Stimulated activated naive CD8-positive, alpha-beta T cell treated with anti-CD3 and anti-CD28 coated beads, Interleukin-15, amount 100 ng/mL, for 72 hours (primary cell): ENCODE measurements around the gene LILRA1.
A peak's percentile ranks its signal among the peaks of the same experiment; 100 is the strongest.
"Not testable (repeated sequence)": the region's sequence is repeated elsewhere in the genome, so short reads cannot be mapped to it uniquely, and the experiment has no call there.

ENCODE experiments used
- ATAC-seq: fragments of 150-1000 bp; cut with Tn5 transposase; 2 replicates; pipeline ENCODE4 v1.10.0; 2021; ENCODE audit warnings: mild to moderate bottlenecking, moderate library complexity
- DNase-seq, 2 donors: peaks; one replicate each; pipeline ENCODE4 v3.0.0; 2021 to 2022
- H3K27ac Mint-ChIP-seq, 2 donors: one replicate each; pipeline ENCODE4 v1.8.0; 2022; ENCODE audit warnings: mild to moderate bottlenecking in 2 of 2, mixed read lengths in 2 of 2, moderate library complexity in 2 of 2
- H3K27me3 Mint-ChIP-seq: one replicate; pipeline ENCODE4 v1.8.0; 2022; ENCODE audit warnings: mixed read lengths
- H3K4me1 Mint-ChIP-seq: one replicate; pipeline ENCODE4 v1.8.0; 2022; ENCODE audit warnings: mild to moderate bottlenecking, mixed read lengths
- H3K4me3 Mint-ChIP-seq, 2 donors: one replicate each; pipeline ENCODE4 v1.8.0; 2022; ENCODE audit warnings: mild to moderate bottlenecking in 2 of 2, mixed read lengths in 2 of 2, moderate library complexity in 1 of 2
- H3K9me3 Mint-ChIP-seq, 2 donors: one replicate each; pipeline ENCODE4 v1.8.0; 2022; ENCODE audit warnings: mixed read lengths in 2 of 2

The LILRA1 gene

GRCh38 chr19:54606891-54607784, 13.7 kb downstream of the LILRA1 start:
- H3K27me3 Mint-ChIP-seq, result peaks cover 43% of the 10 kb centered on the region
- ATAC-seq, result no peak

GRCh38 chr19:54607785-54608150, 14.3 kb downstream of the LILRA1 start:
- Mint-ChIP-seq H3K4me1 (no peaks in the 10 kb centered on the region), H3K27ac (peak overlapping the region in 1 of 2 donors; percentile 13), H3K9me3 (peaks cover 6 to 19% of the 10 kb centered on the region in 2 donors), H3K27me3 (peaks cover 39% of the 10 kb centered on the region), H3K4me3 (no peak overlapping the region)
- ATAC-seq, result no peak
- DNase-seq, result no peak

More at GRCh38 chr19:54606891-54607784, 13.7 kb downstream of the LILRA1 start:
- H3K4me3 Mint-ChIP-seq, result no peak overlapping the region
- H3K9me3 Mint-ChIP-seq, result peaks cover 6 to 14% of the 10 kb centered on the region in 2 donors
- peak overlapping the region in 1 of 2 donors; percentile 13 for H3K27ac Mint-ChIP-seq
- DNase-seq, result no peak
- H3K4me1 Mint-ChIP-seq, result no peaks in the 10 kb centered on the region

GRCh38 chr19:54608205-54608604, 14.8 kb downstream of the LILRA1 start:
- Mint-ChIP-seq H3K4me1 (no peaks in the 10 kb centered on the region), H3K4me3 (no peak overlapping the region), H3K27ac (no peak overlapping the region), H3K27me3 (peaks cover 37% of the 10 kb centered on the region), H3K9me3 (peaks cover 6 to 19% of the 10 kb centered on the region in 2 donors)
- DNase-seq, result no peak
- no peak for ATAC-seq

- DNase-seq, result no peak
- no peak for ATAC-seq
- Mint-ChIP-seq H3K4me3 (no peak overlapping the region), H3K27me3 (peaks cover 41% of the 10 kb centered on the region), H3K4me1 (no peaks in the 10 kb centered on the region), H3K9me3 (peaks cover 10 to 22% of the 10 kb centered on the region in 2 donors), H3K27ac (no peak overlapping the region)
Observed at GRCh38 chr19:54608792-54609191, 15.4 kb downstream of the LILRA1 start.

GRCh38 chr19:54609356-54609791, 15.9 kb downstream of the LILRA1 start:
- DNase-seq (no peak), ATAC-seq (no peak)
- Mint-ChIP-seq H3K4me1 (no peaks in the 10 kb centered on the region), H3K27ac (no peak overlapping the region), H3K27me3 (peaks cover 47% of the 10 kb centered on the region), H3K4me3 (no peak overlapping the region), H3K9me3 (peaks cover 13 to 28% of the 10 kb centered on the region in 2 donors)

DNA sequence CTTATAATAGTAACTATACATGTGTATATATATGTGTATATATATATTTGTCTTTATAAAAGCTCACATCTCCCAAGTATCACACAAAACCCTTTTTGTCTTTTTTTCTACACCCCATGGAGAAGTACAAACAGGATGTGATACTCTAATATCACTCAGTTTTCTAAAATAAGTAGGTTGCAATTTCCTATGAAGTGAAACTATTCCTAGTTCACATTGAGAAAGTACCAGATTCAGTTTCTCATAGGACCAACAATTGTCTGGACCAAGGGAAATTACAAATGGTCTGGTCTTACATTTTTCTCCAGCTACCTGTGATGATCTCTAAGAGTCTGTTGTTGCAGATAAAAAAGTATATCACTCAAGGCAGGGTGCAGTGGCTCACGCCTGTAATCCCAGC, 19.0 kb downstream of the LILRA1 start:
- H3K27ac Mint-ChIP-seq, result no peak overlapping the region
- no peak overlapping the region for H3K4me3 Mint-ChIP-seq
- ATAC-seq (no peak), DNase-seq (no peak)
- peaks cover 4% of the 10 kb centered on the region for H3K4me1 Mint-ChIP-seq
- peaks cover 17 to 39% of the 10 kb centered on the region in 2 donors for H3K9me3 Mint-ChIP-seq
- H3K27me3 Mint-ChIP-seq, result peaks cover 31% of the 10 kb centered on the region

DNA sequence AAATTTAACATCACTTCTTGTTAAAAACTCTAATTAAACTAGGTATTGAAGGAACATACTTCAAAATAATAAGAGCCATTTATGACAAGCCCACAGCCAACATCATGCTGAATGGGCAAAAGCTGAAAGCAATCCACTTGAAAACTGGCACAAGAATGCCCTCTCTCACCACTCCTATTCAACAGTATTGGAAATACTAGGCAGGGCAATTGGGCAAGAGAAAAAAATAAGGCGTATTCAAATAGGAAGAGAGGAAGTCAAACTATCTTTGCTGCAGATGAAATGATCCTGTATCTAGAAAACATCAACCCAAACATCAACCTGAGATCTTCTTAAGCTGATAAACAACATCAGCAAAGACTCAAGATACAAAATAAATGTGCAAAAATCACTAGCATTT, 21.3 kb downstream of the LILRA1 start:
- Mint-ChIP-seq H3K27me3 (peaks cover 20% of the 10 kb centered on the region), H3K4me1 (peaks cover 4% of the 10 kb centered on the region), H3K9me3 (peaks cover 14 to 35% of the 10 kb centered on the region in 2 donors), H3K4me3 (no peak overlapping the region), H3K27ac (no peak overlapping the region)
- DNase-seq (no peak), ATAC-seq (no peak)

- H3K4me3 Mint-ChIP-seq, result no peak overlapping the region
- ATAC-seq, result no peak
- no peak for DNase-seq
- H3K4me1 Mint-ChIP-seq, result peaks cover 4% of the 10 kb centered on the region
- peaks cover 12 to 32% of the 10 kb centered on the region in 2 donors for H3K9me3 Mint-ChIP-seq
- H3K27ac Mint-ChIP-seq, result no peak overlapping the region
- H3K27me3 Mint-ChIP-seq, result peaks cover 17% of the 10 kb centered on the region
Observed at GRCh38 chr19:54616057-54616456, 22.6 kb downstream of the LILRA1 start.

DNA sequence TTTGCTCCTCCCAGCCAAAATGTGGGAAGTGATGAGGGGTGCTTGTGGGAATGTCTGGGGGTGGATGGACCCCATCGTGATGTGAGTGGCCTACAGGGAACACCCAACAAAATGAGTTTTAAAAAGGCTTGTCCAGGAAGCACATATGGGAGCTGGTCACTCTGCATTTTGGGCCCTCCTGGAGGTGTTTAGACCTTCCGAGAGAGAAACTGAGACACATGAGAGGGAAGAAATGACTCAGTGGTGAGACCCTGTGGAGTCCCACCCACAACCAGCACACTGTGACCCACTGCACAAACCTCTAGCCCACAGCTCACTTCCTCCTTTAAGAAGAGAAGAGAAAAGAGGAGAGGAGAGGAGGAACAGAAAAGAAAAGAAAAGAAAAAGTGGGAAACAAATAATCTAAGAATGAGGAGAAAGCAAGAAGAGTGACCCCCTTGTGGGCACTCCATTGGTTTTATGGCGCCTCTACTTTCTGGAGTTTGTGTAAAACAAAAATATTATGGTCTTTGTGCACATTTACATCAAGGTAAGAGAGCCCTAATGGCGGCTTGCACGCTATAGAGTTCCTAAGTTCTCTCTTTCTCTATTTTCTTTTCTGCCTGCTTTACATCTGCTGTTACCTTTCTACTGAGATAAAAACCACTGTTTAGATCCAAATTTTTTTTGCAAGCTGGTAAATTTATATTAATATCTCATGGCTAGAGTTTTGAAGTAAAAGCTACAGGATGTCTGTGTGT, 23.6 kb downstream of the LILRA1 start:
- Mint-ChIP-seq H3K27me3 (peaks cover 26% of the 10 kb centered on the region), H3K4me1 (peaks cover 4% of the 10 kb centered on the region), H3K4me3 (no peak overlapping the region), H3K9me3 (peaks cover 12 to 32% of the 10 kb centered on the region in 2 donors), H3K27ac (peak overlapping the region in 1 of 2 donors; percentile 21)
- DNase-seq (no peak), ATAC-seq (no peak)

DNA sequence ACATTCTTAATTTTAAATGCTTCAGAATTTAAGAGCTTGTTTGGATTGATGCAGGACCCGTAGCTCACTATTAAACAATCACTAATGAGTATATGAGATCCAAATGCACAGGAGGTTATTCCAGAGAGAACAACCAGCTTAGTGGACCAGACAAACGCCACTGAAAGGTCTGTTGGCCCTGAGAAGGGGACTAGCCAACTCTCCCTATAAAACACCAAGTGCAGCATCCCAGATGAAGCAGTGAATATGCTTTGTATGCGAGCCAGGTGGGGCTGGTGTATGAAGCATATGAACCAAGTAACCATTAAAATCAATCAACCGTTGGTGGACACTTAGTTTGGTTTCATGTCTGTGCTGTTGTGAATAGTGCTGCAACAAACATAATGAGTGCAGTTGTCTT, 27.0 kb downstream of the LILRA1 start:
- DNase-seq, result no peak
- H3K27me3 Mint-ChIP-seq, result peaks cover 35% of the 10 kb centered on the region
- no peak overlapping the region for H3K4me3 Mint-ChIP-seq
- H3K4me1 Mint-ChIP-seq, result peaks cover 4% of the 10 kb centered on the region
- no peak for ATAC-seq
- H3K9me3 Mint-ChIP-seq, result peaks cover 5 to 11% of the 10 kb centered on the region in 2 donors
- H3K27ac Mint-ChIP-seq, result no peak overlapping the region

- H3K4me1 Mint-ChIP-seq, result no peaks in the 10 kb centered on the region
- no peak for DNase-seq
- no peak overlapping the region for H3K27ac Mint-ChIP-seq
- H3K4me3 Mint-ChIP-seq, result no peak overlapping the region
- no peak for ATAC-seq
- no peaks in the 10 kb centered on the region for H3K9me3 Mint-ChIP-seq
- H3K27me3 Mint-ChIP-seq, result peaks cover 55% of the 10 kb centered on the region
Observed at GRCh38 chr19:54622431-54622830, 29.0 kb downstream of the LILRA1 start.

DNA sequence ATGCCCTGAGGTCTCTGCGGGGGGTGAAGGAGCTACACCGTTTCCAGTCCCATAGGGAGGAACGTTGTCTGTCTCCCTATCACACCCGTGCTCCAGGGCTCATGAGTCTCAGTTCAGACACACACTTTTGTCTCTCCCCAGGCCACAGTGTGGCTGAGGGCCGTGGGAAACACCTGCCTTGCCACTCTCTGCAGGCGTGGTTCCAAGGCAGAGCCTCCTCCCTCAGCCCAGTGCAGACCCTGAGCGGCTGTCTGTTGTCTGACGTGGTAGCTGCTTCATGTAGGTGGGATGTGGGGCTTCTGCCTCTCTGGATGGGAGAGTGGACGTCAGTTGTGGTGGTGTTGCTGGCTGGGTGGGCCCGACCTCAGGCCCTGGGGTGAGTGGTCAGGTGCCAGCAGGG, 30.8 kb downstream of the LILRA1 start:
- Mint-ChIP-seq H3K27me3 (peaks cover 72% of the 10 kb centered on the region), H3K27ac (peak overlapping the region in 1 of 2 donors; percentile 56)
- H3K4me1 Mint-ChIP-seq, H3K9me3 Mint-ChIP-seq, H3K4me3 Mint-ChIP-seq, DNase-seq, ATAC-seq: not testable (repeated sequence)

DNA sequence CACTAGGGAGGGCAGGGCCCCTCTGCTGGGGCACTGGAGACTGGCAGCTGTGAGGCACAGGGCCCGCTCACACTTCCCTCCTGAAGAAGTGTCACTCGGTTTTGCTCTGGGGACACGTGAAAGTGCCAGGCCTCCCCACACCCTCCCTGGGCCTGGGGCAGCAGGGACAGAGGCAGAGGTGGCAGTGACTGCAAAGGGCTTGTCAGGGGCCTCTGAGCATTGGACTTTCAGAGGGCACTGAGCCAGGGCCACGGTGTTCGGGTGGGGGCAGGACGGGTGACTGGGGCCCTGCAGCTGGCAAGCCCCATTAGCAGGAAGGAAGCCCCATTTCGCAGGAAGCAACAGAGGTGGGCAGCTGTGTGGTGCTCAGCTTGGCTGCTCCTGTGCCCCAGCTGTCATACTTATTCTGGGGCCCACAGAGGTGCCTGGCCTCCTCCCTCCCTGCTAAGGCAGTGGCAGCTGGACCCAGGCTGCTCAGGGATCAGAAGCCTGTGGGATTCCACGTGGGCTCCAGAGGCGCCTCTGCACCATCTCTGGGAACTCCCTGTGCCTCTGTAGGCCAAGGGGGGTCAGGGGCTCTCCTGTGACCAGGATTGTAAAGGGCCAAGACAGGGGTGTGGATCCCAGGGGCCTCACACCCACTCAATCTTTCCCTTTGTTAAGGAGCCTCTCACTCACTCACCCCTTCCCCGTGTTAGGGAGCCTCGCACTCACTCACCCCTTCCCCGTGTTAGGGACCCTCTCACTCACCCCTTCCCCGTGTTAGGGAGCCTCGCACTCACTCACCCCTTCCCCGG, 31.7 kb downstream of the LILRA1 start:
- H3K4me3 Mint-ChIP-seq, DNase-seq, H3K9me3 Mint-ChIP-seq, H3K27ac Mint-ChIP-seq, H3K4me1 Mint-ChIP-seq, ATAC-seq: not testable (repeated sequence)
- H3K27me3 Mint-ChIP-seq, result peaks cover 79% of the 10 kb centered on the region

DNA sequence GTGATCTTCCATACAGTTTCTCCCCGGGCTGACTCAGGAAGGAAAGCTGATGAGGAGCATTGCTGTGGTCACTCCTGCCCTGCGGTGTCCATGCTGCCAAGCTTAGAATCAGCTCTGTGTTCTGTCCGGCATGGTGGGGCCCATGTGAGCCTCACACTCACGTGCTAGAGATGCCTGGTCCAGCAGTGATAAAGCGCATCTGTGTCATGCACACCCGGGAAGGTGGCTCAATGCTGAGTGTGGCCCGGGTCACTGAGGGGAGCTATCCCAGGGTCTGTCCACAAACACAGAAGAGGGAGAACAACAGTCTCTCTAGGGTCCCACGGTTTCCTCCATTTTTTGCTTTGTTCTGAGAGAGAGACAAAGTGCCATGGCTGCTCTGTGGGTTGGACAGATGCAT, 33.3 kb downstream of the LILRA1 start:
- ATAC-seq (no peak), DNase-seq (no peak)
- Mint-ChIP-seq H3K4me3 (no peak overlapping the region), H3K27me3 (peaks cover 89% of the 10 kb centered on the region), H3K4me1 (no peaks in the 10 kb centered on the region), H3K9me3 (no peaks in the 10 kb centered on the region), H3K27ac (no peak overlapping the region)

DNA sequence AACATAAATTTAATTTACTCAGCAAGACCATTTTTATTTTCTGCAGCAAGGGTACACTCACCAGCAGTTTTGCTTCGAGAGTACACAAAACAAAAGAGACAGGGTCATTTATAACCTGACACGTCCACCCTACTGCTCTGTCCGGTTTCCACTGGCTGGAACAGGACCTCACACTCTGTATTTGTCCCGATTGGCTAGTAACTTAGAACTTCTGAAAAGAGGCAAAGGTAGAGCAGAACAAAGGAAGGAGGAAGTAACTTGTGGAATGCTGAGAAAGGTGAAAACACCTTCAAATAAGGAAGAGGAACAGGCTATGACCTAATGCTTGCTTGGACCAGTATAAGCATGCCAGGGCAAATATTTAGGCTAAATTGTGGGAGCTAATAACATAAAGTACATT, 34.5 kb downstream of the LILRA1 start:
- H3K4me3 Mint-ChIP-seq, H3K4me1 Mint-ChIP-seq, ATAC-seq, H3K9me3 Mint-ChIP-seq, H3K27ac Mint-ChIP-seq, DNase-seq: not testable (repeated sequence)
- H3K27me3 Mint-ChIP-seq, result peaks cover 90% of the 10 kb centered on the region
